ENCODE measurements around the gene IL3RA.
"Not testable (repeated sequence)": the region's sequence is repeated elsewhere in the genome, so short reads cannot be mapped to it uniquely, and the experiment has no call there.

Gene IL3RA

DNA sequence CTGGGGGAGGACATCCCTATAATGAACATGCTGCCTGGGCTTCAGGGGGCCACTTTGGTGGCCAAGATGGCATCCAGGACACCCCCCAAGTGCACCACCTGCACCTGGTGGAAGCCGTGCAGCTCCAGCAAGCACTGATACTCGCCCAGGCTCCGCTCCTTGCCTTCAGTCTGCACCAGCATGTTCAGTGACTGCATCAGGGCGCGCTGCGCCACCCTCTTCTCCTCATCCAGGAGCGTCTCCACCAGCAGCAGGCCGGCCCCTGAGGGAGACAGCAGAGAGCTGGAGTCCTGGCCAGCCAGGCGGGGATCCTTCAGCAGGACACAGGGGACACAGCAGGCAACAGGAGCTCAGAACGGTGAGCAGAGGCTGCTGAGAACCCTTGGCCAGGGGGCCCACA is 66.6 kb downstream of the IL3RA start:
- no peak for FAIRE-seq
- DNase-seq (ENCODE audit: insufficient read length, low spot score) = no peak
- TF ChIP-seq, protein P1, sequence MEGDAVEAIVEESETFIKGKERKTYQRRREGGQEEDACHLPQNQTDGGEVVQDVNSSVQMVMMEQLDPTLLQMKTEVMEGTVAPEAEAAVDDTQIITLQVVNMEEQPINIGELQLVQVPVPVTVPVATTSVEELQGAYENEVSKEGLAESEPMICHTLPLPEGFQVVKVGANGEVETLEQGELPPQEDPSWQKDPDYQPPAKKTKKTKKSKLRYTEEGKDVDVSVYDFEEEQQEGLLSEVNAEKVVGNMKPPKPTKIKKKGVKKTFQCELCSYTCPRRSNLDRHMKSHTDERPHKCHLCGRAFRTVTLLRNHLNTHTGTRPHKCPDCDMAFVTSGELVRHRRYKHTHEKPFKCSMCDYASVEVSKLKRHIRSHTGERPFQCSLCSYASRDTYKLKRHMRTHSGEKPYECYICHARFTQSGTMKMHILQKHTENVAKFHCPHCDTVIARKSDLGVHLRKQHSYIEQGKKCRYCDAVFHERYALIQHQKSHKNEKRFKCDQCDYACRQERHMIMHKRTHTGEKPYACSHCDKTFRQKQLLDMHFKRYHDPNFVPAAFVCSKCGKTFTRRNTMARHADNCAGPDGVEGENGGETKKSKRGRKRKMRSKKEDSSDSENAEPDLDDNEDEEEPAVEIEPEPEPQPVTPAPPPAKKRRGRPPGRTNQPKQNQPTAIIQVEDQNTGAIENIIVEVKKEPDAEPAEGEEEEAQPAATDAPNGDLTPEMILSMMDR (IDR thresholded peaks at IDR 0.05; ENCODE audit: insufficient read depth, missing control alignments) = no peak

DNA sequence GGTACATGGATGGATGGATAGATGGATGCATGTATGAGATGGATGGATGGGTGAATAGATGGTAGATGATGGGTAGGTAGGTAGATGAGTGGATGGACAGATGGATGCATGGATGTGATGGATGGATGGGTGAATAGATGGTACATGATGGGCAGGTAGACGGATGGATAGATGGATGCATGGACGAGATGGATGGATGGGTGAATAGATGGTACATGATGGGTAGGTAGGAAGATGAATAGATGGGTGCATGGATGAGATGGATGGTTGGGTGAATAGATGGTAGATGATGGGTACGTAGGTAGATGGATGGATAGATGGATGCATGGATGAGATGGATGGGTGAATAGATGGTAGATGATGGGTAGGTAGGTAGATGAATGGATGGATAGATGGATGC is 67.3 kb downstream of the IL3RA start:
- DNase-seq (ENCODE audit: insufficient read length, low spot score); FAIRE-seq: not testable (repeated sequence)

DNA sequence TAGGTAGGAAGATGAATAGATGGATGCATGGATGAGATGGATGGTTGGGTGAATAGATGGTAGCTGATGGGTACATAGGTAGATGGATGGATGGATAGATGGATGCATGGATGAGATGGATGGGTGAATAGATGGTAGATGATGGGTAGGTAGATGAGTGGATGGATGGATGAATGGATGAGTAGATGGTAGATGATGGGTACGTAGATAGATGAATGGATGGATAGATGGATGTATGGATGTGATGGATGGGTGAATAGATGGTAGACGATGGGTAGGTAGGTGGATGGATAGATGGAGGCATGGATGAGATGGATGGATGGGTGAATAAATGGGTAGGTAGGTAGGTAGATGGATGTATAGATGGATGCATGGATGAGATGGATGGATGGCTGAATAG is 69.2 kb downstream of the IL3RA start:
- not testable (repeated sequence) for FAIRE-seq; DNase-seq (ENCODE audit: insufficient read length, low spot score)

DNA sequence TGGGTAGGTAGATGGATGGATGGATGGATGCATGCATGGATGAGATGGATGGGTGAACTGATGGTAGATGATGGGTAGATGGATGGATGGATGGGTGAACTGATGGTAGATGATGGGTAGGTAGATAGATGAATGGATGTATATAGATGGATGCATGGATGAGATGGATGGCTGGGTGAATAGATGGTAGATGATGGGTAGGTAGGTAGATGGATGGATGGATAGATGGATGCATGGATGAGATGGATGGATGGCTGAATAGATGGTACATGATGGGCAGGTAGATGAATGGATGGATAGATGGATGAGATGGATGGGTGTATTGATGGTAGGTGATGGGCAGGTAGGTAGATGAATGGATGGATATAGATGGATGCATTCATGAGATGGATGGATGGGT is 70.5 kb downstream of the IL3RA start:
- no peak for FAIRE-seq
- TF ChIP-seq, protein P1 (IDR thresholded peaks at IDR 0.05; ENCODE audit: insufficient read depth, missing control alignments) = no peak
- no peak for DNase-seq (ENCODE audit: insufficient read length, low spot score)

DNA sequence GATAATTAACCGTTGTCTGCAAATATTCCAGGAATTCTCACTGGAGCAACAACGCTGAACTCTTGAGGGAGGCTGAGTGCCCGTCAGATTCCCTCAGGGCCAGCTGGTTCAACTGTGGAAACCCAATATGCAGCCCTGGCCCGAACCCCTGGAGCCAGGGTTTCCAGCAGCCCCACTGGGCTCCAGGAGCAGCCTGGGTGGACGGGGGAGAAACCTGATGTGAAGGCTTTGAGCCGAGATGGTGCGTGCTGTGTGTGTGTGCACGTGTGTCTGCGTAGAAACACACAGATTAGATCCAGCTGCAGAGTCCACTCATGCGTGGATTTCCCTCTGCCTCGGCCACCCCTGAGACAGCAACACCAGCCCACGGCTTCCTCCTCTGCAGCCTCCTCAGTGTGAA is 74.7 kb downstream of the IL3RA start:
- FAIRE-seq (no peak), DNase-seq (ENCODE audit: insufficient read length, low spot score) (no peak)
- TF ChIP-seq, protein P1 (IDR thresholded peaks at IDR 0.05; ENCODE audit: insufficient read depth, missing control alignments) = no peak

DNA sequence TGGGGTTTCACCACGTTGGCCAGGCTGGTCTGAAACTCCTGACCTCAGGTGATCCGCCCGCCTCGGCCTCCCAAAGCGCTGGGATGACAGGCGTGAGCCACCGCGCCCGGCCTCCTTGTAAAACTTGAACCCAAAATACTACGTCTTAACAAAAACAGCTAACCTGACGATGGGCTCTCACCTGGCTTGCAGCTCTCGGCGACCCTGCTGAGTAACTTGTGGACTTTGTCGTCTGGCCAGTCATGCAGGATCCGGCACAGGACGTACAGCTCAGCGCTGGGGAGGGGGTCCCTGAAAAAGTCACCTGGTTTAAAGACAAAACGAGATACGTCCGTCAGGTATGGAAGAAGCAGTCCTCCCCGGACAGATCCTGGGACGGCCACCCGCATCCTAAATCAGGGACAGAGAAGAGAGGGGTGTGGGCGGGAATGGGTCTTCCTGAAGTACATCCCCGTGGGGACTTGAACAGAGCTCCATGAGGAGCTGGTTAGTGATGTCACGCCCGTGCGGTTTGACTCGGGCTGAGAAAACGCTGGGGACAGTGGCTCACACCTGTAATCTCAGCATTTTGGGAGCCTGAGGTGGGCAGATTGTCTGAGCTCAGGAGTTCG is 76.1 kb downstream of the IL3RA start:
- TF ChIP-seq, protein P1 (IDR thresholded peaks at IDR 0.05; ENCODE audit: insufficient read depth, missing control alignments) = no peak
- FAIRE-seq (no peak), DNase-seq (ENCODE audit: insufficient read length, low spot score) (no peak)

DNA sequence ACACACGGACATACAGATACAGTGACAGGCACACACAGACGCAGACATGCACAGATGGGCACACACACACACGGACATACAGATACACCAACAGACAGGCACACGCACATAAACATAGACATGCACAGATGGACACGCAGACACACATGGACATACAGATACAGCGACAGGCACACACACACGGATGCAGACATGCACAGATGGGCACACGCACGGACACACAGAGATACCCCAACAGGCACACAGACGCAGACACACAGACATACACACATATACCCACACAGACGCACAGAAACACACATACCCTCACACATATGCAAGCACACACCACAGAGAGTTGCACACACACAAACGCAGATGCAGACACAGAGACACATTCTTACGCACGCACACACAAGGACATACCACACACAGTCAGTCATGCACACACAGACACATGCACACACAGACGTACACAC is 79.8 kb downstream of the IL3RA start:
- DNase-seq (ENCODE audit: insufficient read length, low spot score) = no peak
- TF ChIP-seq, protein P1 (IDR thresholded peaks at IDR 0.05; ENCODE audit: insufficient read depth, missing control alignments) = no peak
- FAIRE-seq = no peak

DNA sequence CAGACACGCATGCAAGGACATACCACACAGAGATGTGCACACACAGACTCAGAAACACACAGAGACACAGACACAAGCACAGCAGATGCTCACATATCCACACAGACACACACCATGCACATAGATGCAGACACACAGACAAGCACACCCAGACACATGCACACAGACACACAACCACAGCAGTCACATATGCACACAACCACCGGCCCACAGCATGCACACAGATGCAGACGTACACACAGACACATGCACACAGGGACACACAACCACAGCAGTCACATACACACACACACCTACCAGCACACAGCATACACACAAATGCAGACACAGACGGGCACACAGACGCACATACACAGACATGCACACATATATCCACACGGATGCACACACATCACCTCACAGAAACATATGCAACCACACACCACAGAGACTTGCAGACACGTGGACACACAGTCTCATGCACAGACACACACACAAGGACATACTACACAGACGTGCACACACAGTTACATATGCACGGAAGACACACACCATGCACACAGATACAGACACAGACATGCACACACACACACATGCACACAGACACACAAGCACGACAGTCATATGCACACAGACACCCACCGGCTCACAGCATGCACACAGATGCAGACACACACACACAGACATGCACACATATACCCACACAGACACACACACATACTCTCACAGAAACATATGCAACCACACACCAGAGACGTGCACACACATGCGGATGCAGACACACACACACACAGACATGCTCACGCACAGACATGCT is 80.6 kb downstream of the IL3RA start:
- DNase-seq (ENCODE audit: insufficient read length, low spot score) (no peak), FAIRE-seq (no peak)
- TF ChIP-seq, protein P1 (IDR thresholded peaks at IDR 0.05; ENCODE audit: insufficient read depth, missing control alignments) = no peak

All from D721Med (cell line).